GM18502 (cell line): Measurements from ENCODE around the gene CXorf49.
"Not testable (repeated sequence)": the region's sequence is repeated elsewhere in the genome, so short reads cannot be mapped to it uniquely, and the experiment has no call there.

ENCODE experiments used
- ATAC-seq: cut with Tn5 transposase; IDR thresholded peaks from one replicate; pipeline ENCODE4 v1.9.1; 2021; ENCODE audit warnings: mild to moderate bottlenecking; ENCODE audit not compliant: unreplicated experiment, poor library complexity

CXorf49 gene

DNA sequence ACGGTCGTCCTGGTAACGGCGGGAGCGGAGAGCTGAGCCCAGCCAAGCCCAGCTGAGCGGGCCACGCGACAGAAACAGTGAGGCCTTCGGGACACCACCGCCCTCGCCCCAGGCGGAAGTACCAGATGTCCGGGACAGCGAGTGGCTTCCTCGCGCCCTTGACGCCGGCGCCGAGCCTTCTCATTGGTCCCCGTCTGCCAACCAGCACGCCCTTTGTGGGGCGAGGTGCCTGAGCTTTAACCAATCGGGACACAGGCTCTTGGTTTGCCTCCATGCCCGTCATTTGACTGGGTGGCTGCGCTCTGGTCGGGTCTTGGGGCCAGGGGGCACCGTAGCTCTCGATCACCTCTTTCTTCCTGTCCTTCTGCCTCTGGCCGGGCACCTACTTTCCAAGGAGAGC, at the start of gene CXorf49:
Gene CXorf49 (minus strand): TSS at position 101 of the 400 bp plus-strand sequence. CDS start 134 bp downstream, outside the sequence.
- ATAC-seq: not testable (repeated sequence)

DNA sequence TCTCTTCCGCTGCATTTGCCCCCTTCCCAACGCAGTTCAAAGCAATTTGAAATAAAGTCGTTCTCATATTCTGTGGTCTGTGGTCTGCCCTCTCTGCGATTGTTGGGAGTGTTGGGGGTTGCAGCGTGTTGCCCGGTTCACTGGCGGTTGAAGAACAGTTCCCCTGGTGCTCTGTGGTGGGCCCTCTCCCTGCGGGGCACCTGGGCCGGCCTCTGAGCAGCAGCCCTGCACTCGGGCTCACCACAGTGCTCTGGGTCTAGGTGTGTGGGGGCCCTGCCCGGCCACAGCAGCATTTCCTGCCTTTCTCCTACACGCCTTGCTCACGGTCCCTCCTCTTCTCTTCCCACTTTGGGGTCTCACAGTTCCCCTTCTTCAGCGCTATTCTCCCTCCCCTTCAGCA, 49.0 kb upstream of the CXorf49 start:
- ATAC-seq: not testable (repeated sequence)

DNA sequence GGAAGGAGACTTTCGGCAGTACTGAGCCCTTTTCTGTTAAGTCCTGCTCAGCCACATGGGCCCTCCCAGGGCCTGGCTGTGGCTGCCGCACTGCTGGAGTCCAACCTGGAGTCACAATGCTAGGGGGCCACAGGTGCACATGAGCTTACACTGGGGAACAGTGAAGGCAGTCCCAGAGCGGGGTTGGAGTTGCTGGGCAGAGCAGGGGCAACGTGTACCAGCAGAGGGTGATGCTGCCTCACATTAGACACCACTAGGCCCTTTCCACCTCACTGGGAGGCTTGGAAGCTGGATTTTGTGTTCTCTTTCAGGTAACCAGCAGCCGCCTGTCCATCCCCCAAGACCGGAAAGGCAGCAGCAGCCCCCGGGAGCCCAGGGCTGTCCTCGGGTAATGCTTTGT, 47.5 kb upstream of the CXorf49 start:
- not testable (repeated sequence) for ATAC-seq

DNA sequence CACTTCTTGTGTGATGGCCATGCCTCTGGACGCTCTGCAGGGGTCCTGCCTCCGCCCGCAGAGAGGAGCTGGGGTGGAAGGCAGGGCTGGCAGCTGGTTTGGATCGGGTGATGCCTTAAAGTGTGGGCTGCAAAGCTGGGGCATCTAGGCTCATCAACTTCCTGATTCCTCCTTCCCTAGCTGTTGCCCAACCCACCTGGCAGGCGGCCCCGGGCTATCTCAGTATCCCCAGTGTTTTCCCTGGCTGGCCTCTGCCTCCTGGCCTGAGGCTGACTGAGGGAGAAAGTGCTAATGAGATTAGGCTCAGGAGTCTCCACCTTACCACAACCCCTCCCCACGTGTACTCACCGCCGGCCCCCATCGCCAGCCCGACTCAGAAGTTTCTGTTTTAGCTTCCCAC, 46.7 kb upstream of the CXorf49 start:
- ATAC-seq: not testable (repeated sequence)

DNA sequence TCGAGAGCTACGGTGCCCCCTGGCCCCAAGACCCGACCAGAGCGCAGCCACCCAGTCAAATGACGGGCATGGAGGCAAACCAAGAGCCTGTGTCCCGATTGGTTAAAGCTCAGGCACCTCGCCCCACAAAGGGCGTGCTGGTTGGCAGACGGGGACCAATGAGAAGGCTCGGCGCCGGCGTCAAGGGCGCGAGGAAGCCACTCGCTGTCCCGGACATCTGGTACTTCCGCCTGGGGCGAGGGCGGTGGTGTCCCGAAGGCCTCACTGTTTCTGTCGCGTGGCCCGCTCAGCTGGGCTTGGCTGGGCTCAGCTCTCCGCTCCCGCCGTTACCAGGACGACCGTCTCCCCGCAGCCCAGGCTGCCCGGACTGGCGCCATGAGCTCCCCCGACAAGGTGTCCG, 45.0 kb upstream of the CXorf49 start, which contains the start of gene CXorf49B:
Gene CXorf49B (plus strand): TSS at position 301 of the 400 bp plus-strand sequence. CDS start 75 bp downstream, at position 376.
- ATAC-seq: not testable (repeated sequence)

DNA sequence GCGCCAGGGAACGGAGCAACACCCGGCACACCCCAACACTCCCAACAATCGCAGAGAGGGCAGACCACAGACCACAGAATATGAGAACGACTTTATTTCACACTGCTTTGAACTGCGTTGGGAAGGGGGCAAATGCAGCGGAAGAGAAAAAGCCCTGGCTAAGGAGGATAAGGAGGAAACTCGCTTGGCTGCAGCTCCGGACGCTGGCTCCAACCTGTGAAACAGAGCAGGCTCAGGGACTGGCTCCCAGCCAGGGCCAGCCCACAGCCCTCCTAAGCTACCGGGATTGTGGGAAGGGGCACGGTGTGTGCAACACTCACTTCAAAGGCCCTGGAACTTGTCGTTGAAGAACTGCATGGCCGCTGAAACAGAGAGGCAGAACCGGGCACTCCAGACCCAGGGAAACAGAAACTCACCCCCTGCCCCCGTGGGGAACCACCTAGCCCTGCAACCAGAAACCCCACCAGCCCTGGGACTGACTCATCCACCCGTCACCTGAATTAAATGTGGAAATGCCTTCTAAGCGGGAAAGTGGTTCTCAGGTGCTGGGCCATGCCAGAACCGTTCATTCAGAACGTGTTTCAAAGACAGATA, 42.7 kb upstream of the CXorf49 start:
- ATAC-seq: not testable (repeated sequence)

DNA sequence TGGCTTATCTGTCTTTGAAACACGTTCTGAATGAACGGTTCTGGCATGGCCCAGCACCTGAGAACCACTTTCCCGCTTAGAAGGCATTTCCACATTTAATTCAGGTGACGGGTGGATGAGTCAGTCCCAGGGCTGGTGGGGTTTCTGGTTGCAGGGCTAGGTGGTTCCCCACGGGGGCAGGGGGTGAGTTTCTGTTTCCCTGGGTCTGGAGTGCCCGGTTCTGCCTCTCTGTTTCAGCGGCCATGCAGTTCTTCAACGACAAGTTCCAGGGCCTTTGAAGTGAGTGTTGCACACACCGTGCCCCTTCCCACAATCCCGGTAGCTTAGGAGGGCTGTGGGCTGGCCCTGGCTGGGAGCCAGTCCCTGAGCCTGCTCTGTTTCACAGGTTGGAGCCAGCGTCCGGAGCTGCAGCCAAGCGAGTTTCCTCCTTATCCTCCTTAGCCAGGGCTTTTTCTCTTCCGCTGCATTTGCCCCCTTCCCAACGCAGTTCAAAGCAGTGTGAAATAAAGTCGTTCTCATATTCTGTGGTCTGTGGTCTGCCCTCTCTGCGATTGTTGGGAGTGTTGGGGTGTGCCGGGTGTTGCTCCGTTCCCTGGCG, 2.3 kb upstream of the CXorf49 start:
- not testable (repeated sequence) for ATAC-seq

DNA sequence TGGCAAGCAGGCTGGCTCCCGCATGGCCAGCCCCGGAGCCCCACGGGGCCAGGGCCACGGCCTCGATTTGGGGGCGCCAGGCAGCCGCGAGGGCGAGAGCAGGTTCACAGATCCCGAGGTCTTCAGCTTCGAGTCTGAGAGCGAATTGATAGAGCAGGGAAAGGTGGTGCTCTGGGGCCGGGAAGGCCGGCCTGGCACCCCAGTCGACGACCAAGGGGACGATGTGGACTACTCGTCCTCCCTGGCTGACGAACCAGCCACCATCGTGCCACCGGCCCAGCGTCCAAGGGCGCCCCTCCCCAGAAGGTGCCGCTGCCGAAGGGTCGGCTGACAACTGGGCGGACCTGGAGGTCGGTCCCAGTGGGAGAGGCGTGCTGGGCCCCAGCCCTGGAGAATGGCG, 1.1 kb upstream of the CXorf49 start:
- not testable (repeated sequence) for ATAC-seq

DNA sequence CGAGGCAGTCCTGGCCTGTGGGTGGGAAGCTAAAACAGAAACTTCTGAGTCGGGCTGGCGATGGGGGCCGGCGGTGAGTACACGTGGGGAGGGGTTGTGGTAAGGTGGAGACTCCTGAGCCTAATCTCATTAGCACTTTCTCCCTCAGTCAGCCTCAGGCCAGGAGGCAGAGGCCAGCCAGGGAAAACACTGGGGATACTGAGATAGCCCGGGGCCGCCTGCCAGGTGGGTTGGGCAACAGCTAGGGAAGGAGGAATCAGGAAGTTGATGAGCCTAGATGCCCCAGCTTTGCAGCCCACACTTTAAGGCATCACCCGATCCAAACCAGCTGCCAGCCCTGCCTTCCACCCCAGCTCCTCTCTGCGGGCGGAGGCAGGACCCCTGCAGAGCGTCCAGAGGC, 1.8 kb downstream of the CXorf49 start:
- ATAC-seq: not testable (repeated sequence)

DNA sequence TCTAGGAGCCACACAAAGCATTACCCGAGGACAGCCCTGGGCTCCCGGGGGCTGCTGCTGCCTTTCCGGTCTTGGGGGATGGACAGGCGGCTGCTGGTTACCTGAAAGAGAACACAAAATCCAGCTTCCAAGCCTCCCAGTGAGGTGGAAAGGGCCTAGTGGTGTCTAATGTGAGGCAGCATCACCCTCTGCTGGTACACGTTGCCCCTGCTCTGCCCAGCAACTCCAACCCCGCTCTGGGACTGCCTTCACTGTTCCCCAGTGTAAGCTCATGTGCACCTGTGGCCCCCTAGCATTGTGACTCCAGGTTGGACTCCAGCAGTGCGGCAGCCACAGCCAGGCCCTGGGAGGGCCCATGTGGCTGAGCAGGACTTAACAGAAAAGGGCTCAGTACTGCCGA, 2.5 kb downstream of the CXorf49 start:
- not testable (repeated sequence) for ATAC-seq

DNA sequence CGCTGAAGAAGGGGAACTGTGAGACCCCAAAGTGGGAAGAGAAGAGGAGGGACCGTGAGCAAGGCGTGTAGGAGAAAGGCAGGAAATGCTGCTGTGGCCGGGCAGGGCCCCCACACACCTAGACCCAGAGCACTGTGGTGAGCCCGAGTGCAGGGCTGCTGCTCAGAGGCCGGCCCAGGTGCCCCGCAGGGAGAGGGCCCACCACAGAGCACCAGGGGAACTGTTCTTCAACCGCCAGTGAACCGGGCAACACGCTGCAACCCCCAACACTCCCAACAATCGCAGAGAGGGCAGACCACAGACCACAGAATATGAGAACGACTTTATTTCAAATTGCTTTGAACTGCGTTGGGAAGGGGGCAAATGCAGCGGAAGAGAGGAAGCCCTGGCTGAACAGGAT, 4.0 kb downstream of the CXorf49 start:
- ATAC-seq: not testable (repeated sequence)

DNA sequence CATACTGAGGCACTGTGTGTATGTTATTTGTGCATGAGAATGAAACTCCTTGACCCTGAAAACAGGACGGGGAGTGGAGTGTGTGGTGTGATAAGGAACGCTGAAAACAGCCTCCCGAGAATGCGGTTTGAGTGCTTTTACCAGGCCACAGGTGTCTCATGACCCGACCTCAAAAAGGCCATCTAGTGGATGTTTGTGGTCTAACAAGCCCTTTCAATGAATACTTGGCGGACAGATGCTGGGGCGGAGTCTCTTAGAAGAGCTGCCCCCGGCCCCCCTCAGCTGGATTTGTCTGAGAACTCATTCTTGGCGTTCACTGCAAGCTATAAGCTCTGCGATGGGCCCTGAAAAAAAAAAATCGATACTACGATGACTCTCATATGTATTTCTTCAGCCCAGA, 15.2 kb downstream of the CXorf49 start:
- ATAC-seq: peak; percentile 68

DNA sequence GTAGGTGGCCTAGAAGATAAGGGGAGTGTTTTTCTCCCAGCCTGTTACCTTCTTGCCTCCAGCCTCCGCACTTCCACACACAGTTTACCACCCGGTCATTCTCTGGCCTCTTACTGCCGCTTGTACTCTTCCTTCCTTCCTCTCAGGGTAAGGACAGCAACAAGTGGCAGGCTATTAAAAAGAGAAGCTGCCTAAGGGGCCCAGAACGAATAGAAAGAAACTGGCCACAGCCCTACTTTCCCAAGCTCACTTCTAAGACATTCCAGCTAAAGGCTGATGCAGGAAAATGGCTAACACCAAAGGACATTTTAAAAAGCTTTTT, 19.1 kb downstream of the CXorf49 start:
- not testable (repeated sequence) for ATAC-seq

DNA sequence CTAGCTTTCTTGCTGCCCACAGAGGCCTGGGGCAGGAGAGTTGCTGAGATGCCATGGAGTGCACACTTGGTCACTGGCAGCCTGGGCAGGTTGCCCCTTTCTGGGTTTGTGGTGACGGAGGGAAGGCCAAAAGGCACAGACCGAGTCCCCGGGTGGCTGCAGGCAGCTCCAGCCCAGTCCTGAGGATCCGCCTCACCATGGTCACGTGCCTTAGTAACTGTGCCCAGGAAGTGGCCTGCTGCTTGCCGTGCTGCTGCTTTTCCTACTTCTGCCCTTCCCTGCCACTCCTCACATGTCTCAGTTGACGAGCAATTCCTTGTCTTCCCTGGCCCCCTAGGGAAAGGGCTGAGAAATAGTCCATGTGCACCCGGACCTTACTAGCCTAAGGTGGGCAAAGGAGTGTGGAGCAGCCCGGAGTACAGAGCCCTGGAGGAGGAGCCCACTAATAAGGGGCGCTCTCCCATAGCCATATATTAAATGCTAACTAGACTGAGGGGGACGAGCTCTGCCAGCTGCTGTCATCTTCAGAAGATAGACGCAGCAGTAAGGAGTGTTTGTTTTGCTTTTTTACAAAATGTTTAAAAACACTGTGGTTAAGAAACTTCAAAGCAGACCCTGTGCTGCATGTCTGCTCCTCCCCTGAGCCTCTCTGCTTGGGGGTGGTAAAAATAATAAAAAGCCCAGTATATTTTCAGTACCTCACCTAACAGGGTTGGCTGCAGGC, 19.6 kb downstream of the CXorf49 start:
- not testable (repeated sequence) for ATAC-seq

DNA sequence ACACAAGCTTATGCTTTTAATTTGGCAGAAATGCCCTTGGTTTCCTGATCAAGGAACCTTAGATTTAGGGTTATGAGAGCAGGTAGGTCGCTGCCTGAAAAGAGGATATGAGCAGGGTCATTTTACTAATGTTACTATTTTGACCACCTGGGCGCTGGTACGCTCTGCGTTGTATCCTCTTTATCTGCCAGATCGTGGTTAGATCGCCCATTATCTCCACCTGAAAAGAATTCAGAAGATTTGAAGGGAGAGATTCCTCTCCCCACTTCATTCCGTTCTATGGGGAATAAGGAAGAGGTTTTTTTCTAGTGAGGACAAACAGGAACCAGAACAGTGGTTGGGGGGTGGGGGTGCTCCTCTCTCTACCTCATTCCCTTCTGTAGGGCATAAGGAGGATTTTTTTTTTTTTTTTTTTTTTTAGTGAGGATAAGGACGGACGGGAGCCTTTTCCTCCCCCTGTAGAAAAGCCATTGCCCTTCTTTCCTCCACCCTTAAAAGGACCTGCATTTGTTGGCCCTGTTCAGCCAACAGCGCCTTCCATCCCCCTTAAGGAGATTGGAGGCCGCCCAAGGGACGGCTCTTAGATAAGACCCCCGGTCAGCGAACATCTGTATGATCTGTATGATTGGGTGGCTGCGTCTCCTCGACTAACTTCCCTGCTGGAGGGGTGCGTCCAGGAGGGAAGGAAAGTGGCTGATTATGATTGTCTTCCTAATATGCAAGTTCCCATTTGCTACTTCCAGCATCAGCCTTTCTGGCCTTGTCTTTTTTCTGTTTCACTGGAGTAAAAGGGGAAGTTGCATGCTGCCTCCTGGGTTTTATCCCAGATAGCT, 20.4 kb downstream of the CXorf49 start:
- ATAC-seq: peak; percentile 55

DNA sequence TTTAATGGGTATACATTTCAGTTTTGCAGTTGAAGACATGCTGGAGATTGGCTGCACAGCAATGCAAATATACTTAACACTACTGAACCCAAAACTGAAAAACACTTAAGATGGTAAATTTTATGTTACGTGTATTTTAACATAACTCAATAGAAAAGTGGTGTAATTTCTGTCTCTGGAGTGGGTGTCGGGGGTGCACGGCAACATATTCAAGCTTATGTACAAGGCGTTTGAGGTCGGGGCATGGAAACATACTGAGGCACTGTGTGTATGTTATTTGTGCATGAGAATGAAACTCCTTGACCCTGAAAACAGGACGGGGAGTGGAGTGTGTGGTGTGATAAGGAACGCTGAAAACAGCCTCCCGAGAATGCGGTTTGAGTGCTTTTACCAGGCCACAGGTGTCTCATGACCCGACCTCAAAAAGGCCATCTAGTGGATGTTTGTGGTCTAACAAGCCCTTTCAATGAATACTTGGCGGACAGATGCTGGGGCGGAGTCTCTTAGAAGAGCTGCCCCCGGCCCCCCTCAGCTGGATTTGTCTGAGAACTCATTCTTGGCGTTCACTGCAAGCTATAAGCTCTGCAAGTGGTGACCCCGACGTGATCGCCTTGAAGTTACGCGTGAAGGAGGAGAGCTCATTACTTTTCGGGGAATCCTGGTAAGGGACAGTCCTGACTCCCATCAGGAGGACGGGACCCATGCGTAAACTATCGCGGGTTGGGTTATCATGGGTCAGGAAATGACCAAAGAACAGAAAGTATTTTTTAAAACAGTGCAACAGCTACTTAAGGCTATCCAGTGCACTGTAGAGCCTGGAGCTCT, 21.2 kb downstream of the CXorf49 start:
- ATAC-seq: peak; percentile 66

DNA sequence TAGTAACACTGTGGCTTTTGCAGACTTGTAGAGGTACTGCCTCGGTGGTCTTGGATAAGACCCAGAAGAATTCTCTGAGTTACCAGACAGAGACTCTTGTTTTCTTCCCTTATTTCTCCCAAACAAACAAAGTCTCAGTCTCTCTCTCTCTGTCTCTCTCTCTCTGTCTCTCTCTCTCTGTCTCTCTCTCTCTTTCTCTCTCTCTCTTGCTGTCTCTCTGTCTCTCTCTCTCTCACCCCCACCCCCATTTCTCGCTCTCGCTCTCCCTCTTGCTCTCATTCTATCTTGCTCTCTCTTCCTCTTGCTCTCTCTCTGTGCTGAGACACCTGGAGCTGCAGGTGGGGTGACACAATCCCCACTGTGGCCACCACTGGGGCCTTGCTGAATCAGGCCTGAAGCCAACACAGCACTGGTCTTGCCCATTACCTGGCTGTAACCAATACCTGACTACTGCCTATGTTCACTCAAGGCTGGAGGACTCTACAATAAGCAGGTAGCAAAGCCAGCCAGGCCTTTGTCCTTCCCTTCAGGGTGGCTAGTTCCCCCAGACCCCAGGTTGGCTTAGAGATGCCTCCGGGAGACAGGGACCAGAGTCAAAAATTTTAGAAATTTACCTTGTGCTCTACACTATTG, 38.4 kb downstream of the CXorf49 start:
- ATAC-seq: no peak

DNA sequence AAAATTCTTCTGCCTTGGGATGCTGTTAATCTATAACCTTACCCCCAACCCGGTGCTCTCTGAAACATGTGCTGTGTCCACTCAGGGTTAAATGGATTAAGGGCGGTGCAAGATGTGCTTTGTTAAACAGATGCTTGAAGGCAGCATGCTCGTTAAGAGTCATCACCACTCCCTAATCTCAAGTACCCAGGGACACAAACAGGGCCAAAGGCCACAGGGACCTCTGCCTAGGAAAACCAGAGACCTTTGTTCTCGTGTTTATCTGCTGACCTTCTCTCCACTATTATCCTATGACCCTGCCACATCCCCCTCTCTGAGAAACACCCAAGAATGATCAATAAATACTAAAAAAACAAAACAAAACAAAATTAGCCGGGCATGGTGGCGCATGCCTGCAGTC, 40.9 kb downstream of the CXorf49 start:
- ATAC-seq: not testable (repeated sequence)

DNA sequence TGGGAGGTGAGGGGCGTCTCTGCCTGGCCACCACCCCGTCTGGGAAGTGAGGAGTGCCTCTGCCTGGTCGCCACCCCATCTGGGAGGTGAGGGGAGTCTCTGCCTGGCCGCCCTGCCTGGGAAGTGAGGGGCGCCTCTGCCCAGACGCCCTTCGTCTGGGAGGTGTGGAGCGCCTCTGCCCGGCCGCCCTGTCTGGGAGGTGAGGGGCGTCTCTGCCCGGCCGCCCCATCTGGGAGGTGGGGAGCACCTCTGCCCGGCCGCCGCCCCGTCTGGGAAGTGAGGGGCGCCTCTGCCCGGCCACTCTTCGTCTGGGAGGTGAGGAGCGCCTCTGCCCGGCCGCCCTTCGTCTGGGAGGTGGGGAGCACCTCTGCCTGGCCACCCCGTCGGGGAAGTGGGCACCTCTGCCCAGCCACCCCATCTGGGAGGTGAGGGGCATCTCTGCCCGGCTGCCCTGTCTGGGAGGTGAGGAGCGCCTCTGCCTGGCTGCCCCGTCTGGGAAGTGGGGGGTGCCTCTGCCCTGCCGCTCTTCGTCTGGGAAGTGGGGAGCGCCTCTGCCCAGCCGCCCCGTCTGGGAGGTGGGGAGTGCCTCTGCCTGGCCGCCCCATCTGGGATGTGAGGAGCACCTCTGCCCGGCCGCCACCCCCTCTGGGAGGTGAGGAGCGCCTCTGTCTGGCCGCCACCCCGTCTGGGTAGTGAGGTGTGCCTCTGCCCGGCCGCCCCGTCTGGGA, 41.9 kb downstream of the CXorf49 start:
- not testable (repeated sequence) for ATAC-seq
